SH-SY5Y (cell line): ENCODE results near the gene CDH16.

Source experiments
- GATA2 ChIP-seq: IDR thresholded peaks from 2 replicates; pipeline ENCODE4 v1.6.1; 2011; ENCODE audit warnings: mild to moderate bottlenecking, low read depth, low read length
- GATA3 ChIP-seq: IDR thresholded peaks from 2 replicates; pipeline ENCODE4 v1.6.1; 2011; ENCODE audit warnings: low read depth, mild to moderate bottlenecking, low read length, moderate library complexity

DNA sequence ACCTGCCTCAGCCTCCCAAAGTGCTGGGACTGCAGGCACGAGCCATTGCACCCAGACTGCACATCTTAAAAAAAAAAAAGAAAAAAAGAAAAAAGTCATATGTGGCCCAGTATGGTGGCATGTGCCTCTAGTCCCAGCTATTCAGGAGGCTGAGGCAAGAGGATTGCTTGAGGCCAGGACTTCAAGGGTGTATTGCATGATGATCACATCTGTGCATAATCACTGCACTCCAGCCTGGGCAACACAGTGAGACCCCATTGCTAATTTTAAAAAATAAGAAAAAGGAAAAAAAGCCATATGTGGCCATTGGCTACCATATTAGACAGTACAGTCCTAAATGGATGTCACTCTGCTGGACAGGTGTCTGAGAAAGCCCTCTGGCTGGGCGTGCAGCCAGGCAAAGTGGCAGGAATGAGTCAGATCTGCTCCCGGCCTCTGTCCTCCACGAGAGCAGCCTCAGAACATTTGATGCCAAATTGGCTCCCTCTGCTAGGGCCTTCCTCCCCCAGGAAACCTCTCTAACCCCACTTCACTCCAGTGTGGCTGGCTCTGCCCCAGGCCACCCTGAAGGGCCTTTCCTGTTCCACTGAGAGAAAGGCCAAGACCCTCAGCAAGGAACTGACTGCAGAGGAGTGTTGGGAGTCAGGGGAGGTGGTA lies 59.8 kb downstream of the CDH16 start:
- no peak for TF ChIP-seq GATA3
- no peak for TF ChIP-seq GATA2
